Measurements from ENCODE around the gene TMEM132C.

DNA sequence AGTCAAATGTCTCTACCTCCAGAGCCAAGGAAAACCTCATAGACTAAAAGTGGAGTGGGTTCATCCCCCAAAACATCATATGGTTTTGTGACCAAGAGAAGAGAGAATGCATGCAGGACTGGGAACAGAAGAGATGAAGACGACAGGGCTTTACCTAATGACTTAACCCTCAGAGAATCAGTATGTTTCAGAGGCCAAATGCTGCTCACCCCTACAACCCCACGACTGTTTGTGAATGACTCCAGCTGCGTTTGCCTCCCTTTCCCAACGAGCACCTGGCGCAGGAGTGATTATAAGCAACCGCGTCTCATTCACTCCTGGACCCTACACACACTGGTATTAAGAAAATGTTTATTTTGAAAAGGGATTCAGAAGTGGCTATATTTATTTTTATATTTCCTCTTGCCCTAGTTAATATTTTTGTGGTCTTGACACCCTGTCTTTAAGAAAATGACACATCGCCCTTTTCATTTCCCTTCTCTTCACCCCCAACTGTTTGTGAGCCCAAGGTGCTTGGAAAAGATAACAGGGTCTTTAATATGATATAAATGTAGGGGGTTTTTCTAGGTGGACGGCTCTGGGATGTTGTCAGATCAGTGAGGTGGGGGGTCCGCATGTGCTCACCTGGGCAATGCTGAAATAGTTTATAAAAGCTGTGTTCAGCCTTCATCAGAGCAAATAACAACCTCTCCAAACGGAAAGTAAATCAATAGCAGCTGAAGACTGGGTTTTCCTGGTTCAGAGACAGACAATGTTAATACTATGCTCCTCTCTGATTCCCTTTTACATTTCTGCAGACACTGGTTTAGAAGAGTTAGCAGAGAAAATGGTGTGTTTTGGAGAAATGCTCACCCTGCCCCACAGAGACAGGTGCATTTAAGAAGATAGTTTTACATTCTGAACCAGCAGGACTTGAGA lies 479.1 kb downstream of the TMEM132C start:
- TF ChIP-seq, protein P1, sequence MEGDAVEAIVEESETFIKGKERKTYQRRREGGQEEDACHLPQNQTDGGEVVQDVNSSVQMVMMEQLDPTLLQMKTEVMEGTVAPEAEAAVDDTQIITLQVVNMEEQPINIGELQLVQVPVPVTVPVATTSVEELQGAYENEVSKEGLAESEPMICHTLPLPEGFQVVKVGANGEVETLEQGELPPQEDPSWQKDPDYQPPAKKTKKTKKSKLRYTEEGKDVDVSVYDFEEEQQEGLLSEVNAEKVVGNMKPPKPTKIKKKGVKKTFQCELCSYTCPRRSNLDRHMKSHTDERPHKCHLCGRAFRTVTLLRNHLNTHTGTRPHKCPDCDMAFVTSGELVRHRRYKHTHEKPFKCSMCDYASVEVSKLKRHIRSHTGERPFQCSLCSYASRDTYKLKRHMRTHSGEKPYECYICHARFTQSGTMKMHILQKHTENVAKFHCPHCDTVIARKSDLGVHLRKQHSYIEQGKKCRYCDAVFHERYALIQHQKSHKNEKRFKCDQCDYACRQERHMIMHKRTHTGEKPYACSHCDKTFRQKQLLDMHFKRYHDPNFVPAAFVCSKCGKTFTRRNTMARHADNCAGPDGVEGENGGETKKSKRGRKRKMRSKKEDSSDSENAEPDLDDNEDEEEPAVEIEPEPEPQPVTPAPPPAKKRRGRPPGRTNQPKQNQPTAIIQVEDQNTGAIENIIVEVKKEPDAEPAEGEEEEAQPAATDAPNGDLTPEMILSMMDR (conservative IDR thresholded peaks at IDR 0.05): no peak
- TF ChIP-seq ZFX (IDR thresholded peaks at IDR 0.05): no peak

Data from C4-2B (cell line).